Measurements from ENCODE around the gene RFX4. TPM values are rescaled to one million over a fixed set of nuclear protein-coding genes. Genes with fewer than 3 reads are reported as not detected.

The RFX4 gene
- total RNA-seq, 2 donors from 2014 or later = 10.6 TPM; not detected in 1

- Histone ChIP-seq H3K4me3 (no peak overlapping the region), H3K27ac (no peak overlapping the region), H3K9me3 (no peaks in the 10 kb centered on the region), H3K4me1 (replicated peaks) (no peaks in the 10 kb centered on the region), H3K36me3 (no peaks in the 10 kb centered on the region), H3K27me3 (replicated peaks; ENCODE audit: insufficient read depth) (peaks cover 38% of the 10 kb centered on the region)
- 50% methylated on average over 4 of the region's 4 CpGs for WGBS
- intact Hi-C loops (cut with DNase I) = no loop called here
- TF ChIP-seq CTCF (IDR thresholded peaks at IDR 0.05) (no peak), POLR2A (IDR thresholded peaks at IDR 0.05) (no peak), POLR2AphosphoS5 (IDR thresholded peaks at IDR 0.05) (no peak)
- no peak for DNase-seq (ENCODE audit: low spot score)
These were observed 6.0 kb downstream of the RFX4 start for GRCh38 chr12:106588771-106589170.

GRCh38 chr12:106590601-106591000, 7.8 kb downstream of the RFX4 start:
- Histone ChIP-seq H3K9me3 (no peaks in the 10 kb centered on the region), H3K36me3 (no peaks in the 10 kb centered on the region), H3K27me3 (replicated peaks; ENCODE audit: insufficient read depth) (peaks cover 27% of the 10 kb centered on the region), H3K4me3 (no peak overlapping the region), H3K4me1 (replicated peaks) (no peaks in the 10 kb centered on the region), H3K27ac (no peak overlapping the region)
- 46% methylated on average over 2 of the region's 2 CpGs for WGBS
- intact Hi-C loops (cut with DNase I) = no loop called here
- DNase-seq (ENCODE audit: low spot score) = no peak
- no peak for TF ChIP-seq POLR2A (IDR thresholded peaks at IDR 0.05)

GRCh38 chr12:106594447-106594846, 11.6 kb downstream of the RFX4 start:
- Histone ChIP-seq H3K4me1 (replicated peaks) (no peaks in the 10 kb centered on the region), H3K27me3 (replicated peaks; ENCODE audit: insufficient read depth) (peaks cover 6% of the 10 kb centered on the region), H3K4me3 (no peak overlapping the region), H3K9me3 (no peaks in the 10 kb centered on the region), H3K27ac (no peak overlapping the region), H3K36me3 (no peaks in the 10 kb centered on the region)
- intact Hi-C loops (cut with DNase I) = no loop called here
- TF ChIP-seq CTCF (IDR thresholded peaks at IDR 0.05) (no peak), POLR2A (IDR thresholded peaks at IDR 0.05) (no peak), POLR2AphosphoS5 (IDR thresholded peaks at IDR 0.05) (no peak)
- no peak for DNase-seq (ENCODE audit: low spot score)
- 38% methylated on average over 17 of the region's 17 CpGs for WGBS

- H3K27ac ChIP-seq = no peak overlapping the region
- no peak for TF ChIP-seq POLR2AphosphoS5 (IDR thresholded peaks at IDR 0.05)
- TF ChIP-seq CTCF (IDR thresholded peaks at IDR 0.05) = no peak
- no peak for TF ChIP-seq POLR2A (IDR thresholded peaks at IDR 0.05)
- intact Hi-C loops (cut with DNase I) = no loop called here
- DNase-seq (ENCODE audit: low spot score) = no peak
- H3K4me1 ChIP-seq (replicated peaks) = no peaks in the 10 kb centered on the region
- no peaks in the 10 kb centered on the region for H3K36me3 ChIP-seq
- no peaks in the 10 kb centered on the region for H3K9me3 ChIP-seq
- peaks cover 3% of the 10 kb centered on the region for H3K27me3 ChIP-seq (replicated peaks; ENCODE audit: insufficient read depth)
- no peak overlapping the region for H3K4me3 ChIP-seq
- 87% methylated on average over 3 of the region's 3 CpGs for WGBS
These were observed 12.5 kb downstream of the RFX4 start for GRCh38 chr12:106595268-106595667.

GRCh38 chr12:106598003-106598402, 15.2 kb downstream of the RFX4 start:
- Histone ChIP-seq H3K27me3 (replicated peaks; ENCODE audit: insufficient read depth) (peaks cover 3% of the 10 kb centered on the region), H3K27ac (no peak overlapping the region), H3K9me3 (no peaks in the 10 kb centered on the region), H3K4me3 (no peak overlapping the region), H3K4me1 (replicated peaks) (no peaks in the 10 kb centered on the region), H3K36me3 (no peaks in the 10 kb centered on the region)
- intact Hi-C loops (cut with DNase I) = no loop called here
- no peak for DNase-seq (ENCODE audit: low spot score)
- TF ChIP-seq POLR2AphosphoS5 (IDR thresholded peaks at IDR 0.05) (no peak), CTCF (IDR thresholded peaks at IDR 0.05) (no peak), POLR2A (IDR thresholded peaks at IDR 0.05) (no peak)
- whole genome bisulfite sequencing = 55% methylated on average over 5 of the region's 5 CpGs
